SK-MEL-5 (cell line): Measurements from ENCODE around the gene PLS3. TPM values are rescaled to one million over a fixed set of nuclear protein-coding genes. Genes with fewer than 3 reads are reported as not detected.
A peak's percentile ranks its signal among the peaks of the same experiment; 100 is the strongest.

Experiments
- DNase-seq: peaks from one replicate; pipeline ENCODE4 v3.0.0-alpha.2; 2016; ENCODE audit warnings: low read depth, low spot score
- in situ Hi-C: cut with HindIII; loops from 2 replicates; pipeline ENCODE4 v1.10.0; 2016; ENCODE audit warnings: low sequenced_read_pairs, high pct_unique_total_duplicates, low pct_unique_long_range_greater_than_20kb
- total RNA-seq: library from RNA; depleted of rRNA; stranded (reverse); fragments of >200 nt; shearing (Covaris generic); gene quantifications from 2 replicates; pipeline ENCODE4 v1.2.3, GENCODE V29; 2014

PLS3 gene
- total RNA-seq, 1 experiment from 2014 or later, result 183 TPM

GRCh38 chrX:115561605-115562479 lies 868 bp downstream of the PLS3 start:
- in situ Hi-C loops, result no loop called here
- DNase-seq, result peak; percentile 43

- in situ Hi-C loops, result no loop called here
- DNase-seq, result peak; percentile 43
Observed at GRCh38 chrX:115562480-115562847, 1.5 kb downstream of the PLS3 start.

- DNase-seq, result peak; percentile 27
- in situ Hi-C loops, result no loop called here
Observed at GRCh38 chrX:115563633-115564162, 2.7 kb downstream of the PLS3 start.

- no peak for DNase-seq
- in situ Hi-C loops, result no loop called here
Observed at GRCh38 chrX:115564243-115564642, 3.3 kb downstream of the PLS3 start.

- in situ Hi-C loops, result no loop called here
- no peak for DNase-seq
Observed at GRCh38 chrX:115565888-115566287, 4.9 kb downstream of the PLS3 start.

- in situ Hi-C loops, result no loop called here
- no peak for DNase-seq
Observed at GRCh38 chrX:115571712-115572111, 10.7 kb downstream of the PLS3 start.

- no peak for DNase-seq
Observed at GRCh38 chrX:115573185-115573584, 12.2 kb downstream of the PLS3 start.

GRCh38 chrX:115576676-115577075 lies 15.7 kb downstream of the PLS3 start:
- DNase-seq, result no peak
- in situ Hi-C loops, result no loop called here

More at GRCh38 chrX:115573185-115573584, 12.2 kb downstream of the PLS3 start:
- in situ Hi-C loops, result no loop called here

GRCh38 chrX:115579327-115579726 lies 18.4 kb downstream of the PLS3 start:
- DNase-seq, result no peak
- in situ Hi-C loops, result no loop called here

- in situ Hi-C loops, result no loop called here
- DNase-seq, result no peak
Observed at GRCh38 chrX:115579786-115580294, 18.9 kb downstream of the PLS3 start.

- no peak for DNase-seq
- in situ Hi-C loops, result no loop called here
Observed at GRCh38 chrX:115581759-115582615, 21.0 kb downstream of the PLS3 start.

- in situ Hi-C loops, result no loop called here
- no peak for DNase-seq
Observed at GRCh38 chrX:115582616-115583495, 21.9 kb downstream of the PLS3 start.

GRCh38 chrX:115583496-115584004 lies 22.6 kb downstream of the PLS3 start:
- in situ Hi-C loops, result no loop called here
- DNase-seq, result no peak

GRCh38 chrX:115584696-115585095 lies 23.7 kb downstream of the PLS3 start:
- in situ Hi-C loops, result no loop called here
- no peak for DNase-seq

- DNase-seq, result no peak
- in situ Hi-C loops, result no loop called here
Observed at GRCh38 chrX:115588179-115588578, 27.2 kb downstream of the PLS3 start.

- in situ Hi-C loops, result no loop called here
- DNase-seq, result no peak
Observed at GRCh38 chrX:115589419-115589818, 28.4 kb downstream of the PLS3 start.

- in situ Hi-C loops, result no loop called here
- no peak for DNase-seq
Observed at GRCh38 chrX:115591420-115591819, 30.4 kb downstream of the PLS3 start.
